ENCODE data around the gene PSMB7. TPM values are rescaled to one million over a fixed set of nuclear protein-coding genes. Genes with fewer than 3 reads are reported as not detected.

Gene PSMB7
- total and polyA plus RNA-seq, 2 of the 13 experiments (the other 11 are each of a cell fraction or from before 2014, with no cell fraction given): 259 to 291 TPM

DNA sequence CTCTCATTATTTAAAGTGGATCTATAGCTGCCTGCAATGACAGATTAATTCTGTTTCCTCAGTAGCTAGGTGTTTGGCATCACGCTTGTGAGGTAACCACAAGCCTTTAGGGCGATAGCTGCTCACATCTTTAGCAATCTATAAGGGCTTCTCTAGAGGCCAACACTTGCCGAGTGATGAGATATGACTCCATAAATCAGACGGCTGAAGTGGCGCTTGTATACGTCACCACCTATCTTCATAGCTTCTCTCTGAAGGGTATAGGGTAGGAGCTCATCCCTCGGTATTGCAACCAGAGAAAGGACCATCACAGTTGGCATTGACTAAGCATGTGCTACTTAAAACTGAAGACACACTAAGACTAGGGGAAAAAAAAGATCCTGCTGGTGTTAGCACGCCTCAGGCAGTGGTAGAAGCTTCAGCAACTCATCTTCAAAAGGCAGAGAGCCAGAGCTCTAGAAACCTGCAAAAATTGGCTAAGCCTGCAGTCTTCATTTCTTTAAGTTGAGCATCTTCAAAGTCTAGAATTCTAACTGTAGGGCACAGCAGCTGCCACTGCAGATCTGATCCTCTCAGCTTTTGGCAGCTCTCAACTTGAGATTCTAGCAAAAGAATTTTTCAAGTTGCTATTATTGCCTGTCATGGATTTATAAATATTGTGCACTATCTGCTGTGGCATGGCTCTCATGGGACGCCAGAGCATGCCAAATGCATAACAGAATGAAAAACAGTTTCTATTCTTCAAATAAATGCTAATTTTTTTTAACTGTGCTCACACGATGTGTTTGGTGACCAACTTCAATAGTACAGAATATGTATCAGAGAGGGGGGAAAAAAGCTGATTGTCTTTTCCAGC is 37.5 kb downstream of the PSMB7 start:
- no TSS peak for BruUV-seq (replicated peaks)
- ATAC-seq: no peak

DNA sequence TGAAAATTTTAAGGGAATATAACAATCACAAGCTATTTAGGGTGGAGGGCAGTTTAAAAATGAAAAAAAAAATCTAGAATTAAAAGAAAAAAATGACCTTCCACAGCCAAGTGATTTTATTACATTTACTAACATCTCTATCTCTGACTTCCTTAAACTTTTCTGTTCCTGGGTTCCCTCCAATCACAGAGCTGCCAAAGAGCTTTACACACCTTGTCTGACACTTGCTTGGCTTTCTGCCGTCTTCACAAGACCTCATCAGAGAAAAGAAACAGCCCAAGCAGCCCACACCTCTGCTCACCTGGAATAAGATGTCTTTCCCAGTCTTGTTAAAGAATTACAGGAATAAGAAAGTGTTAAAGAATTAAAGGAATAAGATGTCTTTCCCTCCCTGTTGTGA is 38.9 kb downstream of the PSMB7 start:
- no peak for ATAC-seq
- BruUV-seq (replicated peaks): no TSS peak
- Histone ChIP-seq H3K4me1 (ENCODE audit: insufficient read depth, low read length) (peaks cover 36% of the 10 kb centered on the region), H4K20me1 (ENCODE audit: insufficient read depth, low read length) (peaks cover 3% of the 10 kb centered on the region; the same call in 1 of the 2 replicates), H3K4me3 (replicated peaks in 1 of 3; ENCODE audit: insufficient read depth in 1 of 3, low read depth in 2 of 3, low read length in 3 of 3) (no peak overlapping the region), H2AFZ (ENCODE audit: low read length) (no peak overlapping the region), H3K9ac (ENCODE audit: insufficient read depth, low read depth, low read length) (no peak overlapping the region), H3K27ac (ENCODE audit: extremely low read length, insufficient read depth, low read length) (no peak overlapping the region), H3K27me3 (ENCODE audit: control insufficient read depth in 1 of 2, insufficient read depth in 2 of 2, low read length in 2 of 2) (no peaks in the 10 kb centered on the region), H3K36me3 (replicated peaks in 1 of 2; ENCODE audit: control insufficient read depth in 1 of 2, insufficient read depth in 2 of 2, low read length in 2 of 2) (peaks cover 6 to 37% of the 10 kb centered on the region in 2 experiments), H3K79me2 (ENCODE audit: insufficient read depth, low read length) (peaks cover 65% of the 10 kb centered on the region), H3K4me2 (ENCODE audit: low read depth, low read length) (no peak overlapping the region), H3K9me3 (ENCODE audit: low read length) (no peaks in the 10 kb centered on the region)
- no peak for DNase-seq (ENCODE audit: low spot score)
- ChIA-PET CTCF (ENCODE audit: low intra/inter-chr PET ratio, low total read pairs) (no interaction called here), POLR2A (no interaction called here)
- no peak for FAIRE-seq
- in situ Hi-C loops (cut with HindIII; ENCODE audit: extremely low pct_ligation_motif_present, low pct_unique_long_range_greater_than_20kb) (no loop called here), intact Hi-C loops (cut with micrococcal nuclease; ENCODE audit: unreplicated experiment) (no loop called here)
- 94% methylated on average over 1 of the region's 1 CpG for WGBS (ENCODE audit: low lambda C conversion rate)
- TF ChIP-seq MLLT10 (CRISPR knock-in tag; IDR thresholded peaks at IDR 0.05): no peak

More for the DNA sequence above, 37.5 kb downstream of the PSMB7 start:
- in situ Hi-C loops (cut with HindIII; ENCODE audit: extremely low pct_ligation_motif_present, low pct_unique_long_range_greater_than_20kb) (no loop called here), intact Hi-C loops (cut with micrococcal nuclease; ENCODE audit: unreplicated experiment) (no loop called here)
- Histone ChIP-seq H4K20me1 (ENCODE audit: insufficient read depth, low read length) (no peaks in the 10 kb centered on the region; the same call in 1 of the 2 replicates), H3K27ac (ENCODE audit: extremely low read length, insufficient read depth, low read length) (no peak overlapping the region), H3K4me2 (ENCODE audit: low read depth, low read length) (no peak overlapping the region), H3K9ac (ENCODE audit: insufficient read depth, low read depth, low read length) (no peak overlapping the region), H3K9me3 (ENCODE audit: low read length) (no peaks in the 10 kb centered on the region), H3K79me2 (ENCODE audit: insufficient read depth, low read length) (peaks cover 65% of the 10 kb centered on the region), H2AFZ (ENCODE audit: low read length) (no peak overlapping the region), H3K36me3 (replicated peaks in 1 of 2; ENCODE audit: control insufficient read depth in 1 of 2, insufficient read depth in 2 of 2, low read length in 2 of 2) (peaks cover 11 to 43% of the 10 kb centered on the region in 2 experiments), H3K27me3 (ENCODE audit: control insufficient read depth in 1 of 2, insufficient read depth in 2 of 2, low read length in 2 of 2) (no peaks in the 10 kb centered on the region), H3K4me1 (ENCODE audit: insufficient read depth, low read length) (peaks cover 33% of the 10 kb centered on the region), H3K4me3 (replicated peaks in 1 of 3; ENCODE audit: insufficient read depth in 1 of 3, low read depth in 2 of 3, low read length in 3 of 3) (no peak overlapping the region)
- no peak for TF ChIP-seq RFX3 (CRISPR knock-in tag; IDR thresholded peaks at IDR 0.05)
- no peak for TF ChIP-seq ATAD3A (CRISPR knock-in tag; IDR thresholded peaks at IDR 0.05)
- no peak for TF ChIP-seq HMGXB4 (CRISPR knock-in tag; IDR thresholded peaks at IDR 0.05; ENCODE audit: borderline replicate concordance in 1 of 2, low read depth in 1 of 2)
- DNase-seq (ENCODE audit: low spot score): no peak
- ChIA-PET CTCF (ENCODE audit: low intra/inter-chr PET ratio, low total read pairs) (no interaction called here), POLR2A (no interaction called here)
- FAIRE-seq: no peak
- 94% methylated on average over 10 of the region's 10 CpGs for WGBS (ENCODE audit: low lambda C conversion rate)
